Suppressor macrophage treated with lipopolysaccharide for 4 hours (primary cell): ENCODE measurements around the gene RCOR3.
"Not testable (repeated sequence)": the region's sequence is repeated elsewhere in the genome, so short reads cannot be mapped to it uniquely, and the experiment has no call there.

ENCODE experiments used
- DNase-seq: peaks from one replicate; pipeline ENCODE4 v3.0.0-alpha.2; 2020

The RCOR3 gene

GRCh38 chr1:211341999-211342398 lies 82.8 kb downstream of the RCOR3 start:
- no peak for DNase-seq

- peak; percentile 58 for DNase-seq
These were observed 84.4 kb downstream of the RCOR3 start for GRCh38 chr1:211343607-211344006.

GRCh38 chr1:211344152-211344618 lies 85.0 kb downstream of the RCOR3 start:
- DNase-seq = peak; percentile 47

GRCh38 chr1:211345719-211346118 lies 86.6 kb downstream of the RCOR3 start:
- DNase-seq = no peak

DNA sequence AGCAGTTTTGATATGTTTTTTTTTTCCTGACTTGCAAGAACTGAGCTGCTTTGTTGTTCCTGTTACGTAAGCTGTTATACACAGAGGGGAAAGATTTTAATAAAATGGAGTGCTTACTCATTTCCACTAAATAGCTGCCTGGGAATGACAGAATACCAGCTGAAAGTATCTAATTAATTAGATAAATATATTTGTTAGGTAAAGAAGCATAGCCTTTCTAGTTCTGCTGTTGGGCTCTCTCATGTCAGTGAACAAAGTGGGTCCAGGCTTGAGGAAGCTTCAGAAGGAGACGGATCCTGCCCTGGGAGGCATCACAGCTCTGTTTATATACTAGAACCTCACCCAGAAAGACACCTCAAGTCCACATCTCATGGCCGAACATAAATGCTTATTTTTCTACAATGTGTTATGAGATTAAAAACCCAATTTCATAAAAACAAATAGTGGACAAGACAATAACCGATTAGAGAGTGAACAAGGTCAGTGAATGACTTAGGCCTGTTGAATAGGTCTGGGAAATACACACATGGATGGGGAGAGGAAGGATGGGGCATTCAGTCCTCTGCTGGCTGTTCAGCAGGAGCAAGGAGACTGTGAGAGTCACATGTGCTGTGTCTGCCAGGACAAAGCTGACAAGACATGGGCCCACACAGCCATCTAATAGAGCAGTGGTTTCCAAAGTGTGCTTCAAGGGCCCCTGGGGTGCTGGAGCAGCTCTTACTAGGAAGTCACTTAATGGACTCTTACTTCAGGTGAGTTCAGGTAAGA lies 88.1 kb downstream of the RCOR3 start:
- no peak for DNase-seq

DNA sequence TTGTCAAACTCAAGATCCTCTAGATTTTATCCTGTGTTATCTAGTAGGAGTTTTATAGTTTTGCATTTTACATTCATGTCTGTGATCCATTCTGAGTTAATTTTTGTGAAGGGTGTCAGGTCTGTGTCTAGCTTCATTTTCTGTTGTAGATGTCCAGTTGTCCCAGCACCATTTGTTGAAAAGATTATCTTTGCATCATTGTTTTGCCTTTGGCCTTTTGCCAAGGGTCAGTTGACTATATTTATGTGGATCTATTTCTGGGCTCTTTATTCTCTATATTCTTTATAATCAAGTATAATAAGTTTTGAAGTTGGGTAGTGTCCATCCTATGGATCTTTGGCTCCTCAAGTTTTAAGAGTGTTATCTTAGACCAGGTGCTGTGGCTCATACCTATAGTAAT lies 89.4 kb downstream of the RCOR3 start:
- DNase-seq = no peak

GRCh38 chr1:211349741-211350140 lies 90.6 kb downstream of the RCOR3 start:
- no peak for DNase-seq

GRCh38 chr1:211352055-211352454 lies 92.9 kb downstream of the RCOR3 start:
- DNase-seq = not testable (repeated sequence)

GRCh38 chr1:211352465-211352864 lies 93.3 kb downstream of the RCOR3 start:
- DNase-seq = no peak

DNA sequence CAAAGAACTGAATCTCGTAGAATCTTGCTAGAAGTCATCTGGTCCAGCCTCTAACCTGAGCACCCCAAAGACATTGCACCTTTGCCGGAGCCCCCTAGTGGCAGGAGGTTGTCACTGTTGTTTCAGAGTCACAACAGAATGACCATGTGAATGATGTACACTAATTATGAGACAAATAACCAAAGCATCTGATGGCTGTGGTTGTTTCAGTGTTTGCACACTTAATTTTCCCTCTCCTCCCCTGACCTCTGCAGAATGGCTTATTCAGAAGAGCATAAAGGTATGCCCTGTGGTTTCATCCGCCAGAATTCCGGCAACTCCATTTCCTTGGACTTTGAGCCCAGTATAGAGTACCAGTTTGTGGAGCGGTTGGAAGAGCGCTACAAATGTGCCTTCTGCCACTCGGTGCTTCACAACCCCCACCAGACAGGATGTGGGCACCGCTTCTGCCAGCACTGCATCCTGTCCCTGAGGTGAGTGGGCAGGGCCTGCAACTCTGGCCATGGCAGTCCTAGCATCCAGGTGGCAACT lies 93.9 kb downstream of the RCOR3 start:
- DNase-seq = peak; percentile 50

GRCh38 chr1:211353562-211354212 lies 94.5 kb downstream of the RCOR3 start:
- DNase-seq = no peak

GRCh38 chr1:211355873-211356272 lies 96.7 kb downstream of the RCOR3 start:
- DNase-seq = no peak

GRCh38 chr1:211356723-211357407 lies 97.7 kb downstream of the RCOR3 start:
- DNase-seq = peak; percentile 54

GRCh38 chr1:211358685-211359084 lies 99.5 kb downstream of the RCOR3 start:
- no peak for DNase-seq

- DNase-seq = no peak
These were observed 100.7 kb downstream of the RCOR3 start for GRCh38 chr1:211359876-211360275.

DNA sequence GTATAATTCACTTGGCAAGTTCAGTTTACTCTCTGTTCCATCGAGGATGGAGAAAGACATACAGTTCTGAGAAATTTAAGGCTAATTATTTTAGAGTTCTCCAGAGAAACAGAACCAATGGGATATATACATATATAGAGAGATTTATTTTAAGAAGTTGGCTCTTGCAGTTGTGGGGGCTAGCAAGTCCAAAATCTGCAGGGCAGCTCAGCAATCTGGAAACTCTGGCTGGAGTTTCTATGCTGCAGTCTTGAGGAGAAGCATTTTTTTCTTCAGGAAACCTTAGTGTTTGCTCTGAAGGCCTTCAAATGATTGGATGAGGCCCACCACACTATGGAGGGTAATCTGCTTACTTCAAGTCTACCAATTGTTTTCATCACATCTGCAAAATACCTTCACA lies 102.0 kb downstream of the RCOR3 start:
- no peak for DNase-seq
